ENCODE measurements around the gene FAM114A2. TPM values are rescaled to one million over a fixed set of nuclear protein-coding genes. Genes with fewer than 3 reads are reported as not detected.
"Not testable (repeated sequence)": the region's sequence is repeated elsewhere in the genome, so short reads cannot be mapped to it uniquely, and the experiment has no call there.

FAM114A2 gene
- total RNA-seq, 1 experiment from 2014 or later = 12.9 TPM

- TF ChIP-seq EZH2phosphoT487 (IDR thresholded peaks at IDR 0.05; ENCODE audit: borderline replicate concordance, low read length) (no peak), EZH2 (IDR thresholded peaks at IDR 0.05; ENCODE audit: low read length, unreplicated experiment) (no peak), CTCF (conservative IDR thresholded peaks at IDR 0.05; ENCODE audit: low read depth, low read length) (no peak)
- H3K36me3 ChIP-seq (ENCODE audit: low read depth, low read length) = no peaks in the 10 kb centered on the region
- H3K27ac ChIP-seq (ENCODE audit: low read length) = no peak overlapping the region
- peaks cover 11% of the 10 kb centered on the region for H3K79me2 ChIP-seq (ENCODE audit: low read length)
- ChIA-PET POLR2A (ENCODE audit: unreplicated experiment) (no interaction called here), CTCF (no interaction called here)
- no peak overlapping the region for H3K4me2 ChIP-seq (ENCODE audit: low read length)
- no peak overlapping the region for H2AFZ ChIP-seq (ENCODE audit: low read length)
- BruUV-seq (replicated peaks) = no TSS peak
- DNase-seq (no peak), ATAC-seq (no peak)
- intact Hi-C loops (cut with micrococcal nuclease) = no loop called here
- H3K9ac ChIP-seq (ENCODE audit: low read length) = no peak overlapping the region
- no peaks in the 10 kb centered on the region for H3F3A ChIP-seq (ENCODE audit: low read length, unreplicated experiment)
- H3K4me1 ChIP-seq (ENCODE audit: insufficient read depth, low read length) = peaks cover 7% of the 10 kb centered on the region
- H3K4me3 ChIP-seq (ENCODE audit: low read length) = no peak overlapping the region
- H3K27me3 ChIP-seq (ENCODE audit: low read length) = no peaks in the 10 kb centered on the region
- no peaks in the 10 kb centered on the region for H3K9me3 ChIP-seq (ENCODE audit: low read length)
- H3K9me2 ChIP-seq (replicated peaks; ENCODE audit: low read length) = no peaks in the 10 kb centered on the region
- H4K20me1 ChIP-seq (ENCODE audit: low read length) = no peaks in the 10 kb centered on the region
These were observed 3.8 kb downstream of the FAM114A2 start for GRCh38 chr5:154034944-154035343.

- no peaks in the 10 kb centered on the region for H3K9me2 ChIP-seq (replicated peaks; ENCODE audit: low read length)
- ChIA-PET CTCF (no interaction called here), POLR2A (ENCODE audit: unreplicated experiment) (no interaction called here)
- no peak for TF ChIP-seq EZH2 (IDR thresholded peaks at IDR 0.05; ENCODE audit: low read length, unreplicated experiment)
- TF ChIP-seq CTCF (conservative IDR thresholded peaks at IDR 0.05; ENCODE audit: low read depth, low read length) = no peak
- TF ChIP-seq EZH2phosphoT487 (IDR thresholded peaks at IDR 0.05; ENCODE audit: borderline replicate concordance, low read length) = no peak
- H3K9ac ChIP-seq (ENCODE audit: low read length) = no peak overlapping the region
- DNase-seq (no peak), ATAC-seq (no peak)
- H3K9me3 ChIP-seq (ENCODE audit: low read length) = no peaks in the 10 kb centered on the region
- no TSS peak for BruUV-seq (replicated peaks)
- H3F3A ChIP-seq (ENCODE audit: low read length, unreplicated experiment) = no peaks in the 10 kb centered on the region
- H3K36me3 ChIP-seq (ENCODE audit: low read depth, low read length) = no peaks in the 10 kb centered on the region; the same call in 1 of the 2 replicates
- no peak overlapping the region for H3K4me2 ChIP-seq (ENCODE audit: low read length)
- H3K79me2 ChIP-seq (ENCODE audit: low read length) = no peaks in the 10 kb centered on the region
- no peak overlapping the region for H3K27ac ChIP-seq (ENCODE audit: low read length)
- intact Hi-C loops (cut with micrococcal nuclease) = no loop called here
- H2AFZ ChIP-seq (ENCODE audit: low read length) = no peak overlapping the region
- H3K27me3 ChIP-seq (ENCODE audit: low read length) = no peaks in the 10 kb centered on the region
- no peaks in the 10 kb centered on the region for H3K4me1 ChIP-seq (ENCODE audit: insufficient read depth, low read length)
- H3K4me3 ChIP-seq (ENCODE audit: low read length) = no peak overlapping the region
- no peaks in the 10 kb centered on the region for H4K20me1 ChIP-seq (ENCODE audit: low read length)
These were observed 6.7 kb downstream of the FAM114A2 start for GRCh38 chr5:154031937-154032489.

GRCh38 chr5:154025951-154026350 is 12.8 kb downstream of the FAM114A2 start:
- Histone ChIP-seq H3F3A (ENCODE audit: low read length, unreplicated experiment) (no peaks in the 10 kb centered on the region), H3K4me1 (ENCODE audit: insufficient read depth, low read length) (no peaks in the 10 kb centered on the region), H3K36me3 (ENCODE audit: low read depth, low read length) (no peaks in the 10 kb centered on the region; the same call in 1 of the 2 replicates), H3K27me3 (ENCODE audit: low read length) (no peaks in the 10 kb centered on the region), H3K9ac (ENCODE audit: low read length) (no peak overlapping the region), H3K9me3 (ENCODE audit: low read length) (no peaks in the 10 kb centered on the region), H3K9me2 (replicated peaks; ENCODE audit: low read length) (no peaks in the 10 kb centered on the region), H2AFZ (ENCODE audit: low read length) (no peak overlapping the region), H3K27ac (ENCODE audit: low read length) (no peak overlapping the region), H3K4me3 (ENCODE audit: low read length) (no peak overlapping the region), H3K4me2 (ENCODE audit: low read length) (no peak overlapping the region), H4K20me1 (ENCODE audit: low read length) (no peaks in the 10 kb centered on the region), H3K79me2 (ENCODE audit: low read length) (no peaks in the 10 kb centered on the region)
- intact Hi-C loops (cut with micrococcal nuclease) = no loop called here
- POLR2A ChIA-PET (ENCODE audit: unreplicated experiment) = no interaction called here
- no TSS peak for BruUV-seq (replicated peaks)
- ATAC-seq = no peak
- TF ChIP-seq CTCF (conservative IDR thresholded peaks at IDR 0.05; ENCODE audit: low read depth, low read length) (no peak), EZH2phosphoT487 (IDR thresholded peaks at IDR 0.05; ENCODE audit: borderline replicate concordance, low read length) (no peak), EZH2 (IDR thresholded peaks at IDR 0.05; ENCODE audit: low read length, unreplicated experiment) (no peak)
- CTCF ChIA-PET = no interaction called here
- DNase-seq = no peak

- H3K4me1 ChIP-seq (ENCODE audit: insufficient read depth, low read length); POLR2A ChIA-PET (ENCODE audit: unreplicated experiment); H3K27ac ChIP-seq (ENCODE audit: low read length); H3K27me3 ChIP-seq (ENCODE audit: low read length); H3K9me2 ChIP-seq (replicated peaks; ENCODE audit: low read length); H3K4me2 ChIP-seq (ENCODE audit: low read length); H3K9me3 ChIP-seq (ENCODE audit: low read length); H3K4me3 ChIP-seq (ENCODE audit: low read length); H4K20me1 ChIP-seq (ENCODE audit: low read length); intact Hi-C loops (cut with micrococcal nuclease); H3K9ac ChIP-seq (ENCODE audit: low read length); ATAC-seq; H2AFZ ChIP-seq (ENCODE audit: low read length); H3F3A ChIP-seq (ENCODE audit: low read length, unreplicated experiment); CTCF ChIA-PET; H3K36me3 ChIP-seq (ENCODE audit: low read depth, low read length); H3K79me2 ChIP-seq (ENCODE audit: low read length); BruUV-seq (replicated peaks); DNase-seq: not testable (repeated sequence)
These were observed 19.8 kb downstream of the FAM114A2 start for GRCh38 chr5:154018919-154019318.

Measured in PC-3 (cell line).